Activated CD8-positive, alpha-beta memory T cell treated with anti-CD3 and anti-CD28 coated beads, Interleukin-2, amount 50 U/mL, for 48 hours (primary cell): ENCODE measurements around the gene ONECUT2.
"Not testable (repeated sequence)": the region's sequence is repeated elsewhere in the genome, so short reads cannot be mapped to it uniquely, and the experiment has no call there.

Experiments
- DNase-seq: peaks from one replicate; pipeline ENCODE4 v3.0.0-alpha.2; 2020

Gene ONECUT2

DNA sequence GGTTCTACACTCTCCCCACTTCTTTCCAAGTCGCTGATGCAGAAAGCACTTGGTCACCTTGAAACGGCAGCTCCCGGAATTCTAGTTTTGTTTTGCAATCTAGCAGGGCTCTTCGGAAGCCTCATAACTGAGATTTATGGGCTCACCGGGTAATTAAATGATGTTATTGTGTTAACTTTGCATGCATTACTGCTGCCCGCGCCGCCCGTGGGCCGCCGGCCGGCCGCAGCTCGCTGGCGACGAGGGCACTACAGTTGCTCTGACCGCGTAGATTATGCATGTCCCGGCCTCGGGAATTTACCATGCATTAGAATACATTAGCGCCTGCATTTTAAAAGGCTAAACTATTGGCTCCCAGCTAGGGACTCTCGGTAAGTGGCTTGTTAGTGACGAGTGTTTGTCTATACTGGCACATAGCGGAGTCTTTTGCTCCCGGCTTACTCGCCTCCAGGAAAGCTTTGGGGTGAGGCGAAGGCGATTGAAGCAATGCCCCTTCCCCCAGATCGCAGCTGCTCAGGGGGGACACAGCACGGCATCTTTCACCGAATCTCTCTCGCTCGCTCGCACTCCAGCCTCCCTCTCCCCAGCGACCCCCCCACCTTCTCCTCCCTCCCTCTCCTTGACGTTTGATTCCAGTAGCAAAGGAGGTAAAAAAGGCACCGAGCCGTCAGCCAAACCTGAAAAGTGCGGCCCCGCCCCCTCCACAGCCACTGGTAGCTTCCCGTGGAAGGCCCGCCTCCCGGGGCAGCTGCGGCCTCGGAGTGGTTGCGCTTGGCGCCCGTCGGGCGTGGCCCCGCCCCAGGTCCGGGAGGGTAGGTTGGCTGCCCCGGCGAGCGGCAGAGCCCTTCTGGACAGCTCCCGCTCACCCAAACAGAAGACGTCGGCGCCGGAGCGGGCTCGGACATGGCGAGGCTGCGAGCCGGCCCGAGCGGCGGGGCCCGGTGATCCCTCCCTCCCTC lies at the start of gene ONECUT2:
TSS of gene ONECUT2 (plus strand) at position 839 of the 959 bp plus-strand sequence. CDS start 343 bp downstream, outside the sequence.
- peak; percentile 83 for DNase-seq

DNA sequence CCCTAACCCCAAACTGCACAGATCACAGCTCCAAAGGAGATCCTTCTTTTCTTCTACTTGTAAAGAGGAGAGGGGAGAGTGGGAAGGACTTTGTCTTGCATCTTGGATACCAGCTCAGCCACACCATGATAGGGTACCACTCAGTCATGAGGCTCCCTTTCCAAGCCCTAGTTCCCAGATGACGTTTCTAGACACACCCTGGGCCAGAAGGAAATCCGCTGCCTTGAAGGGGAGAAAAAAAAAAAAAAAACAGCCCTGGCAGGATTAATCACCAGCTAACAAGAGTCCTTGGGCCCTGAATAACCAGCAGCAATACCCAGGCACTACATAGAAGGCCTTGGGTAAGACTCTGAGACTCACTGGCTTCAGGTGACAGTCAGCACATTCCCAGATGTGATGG lies 45.9 kb upstream of the ONECUT2 start:
- DNase-seq: no peak

DNA sequence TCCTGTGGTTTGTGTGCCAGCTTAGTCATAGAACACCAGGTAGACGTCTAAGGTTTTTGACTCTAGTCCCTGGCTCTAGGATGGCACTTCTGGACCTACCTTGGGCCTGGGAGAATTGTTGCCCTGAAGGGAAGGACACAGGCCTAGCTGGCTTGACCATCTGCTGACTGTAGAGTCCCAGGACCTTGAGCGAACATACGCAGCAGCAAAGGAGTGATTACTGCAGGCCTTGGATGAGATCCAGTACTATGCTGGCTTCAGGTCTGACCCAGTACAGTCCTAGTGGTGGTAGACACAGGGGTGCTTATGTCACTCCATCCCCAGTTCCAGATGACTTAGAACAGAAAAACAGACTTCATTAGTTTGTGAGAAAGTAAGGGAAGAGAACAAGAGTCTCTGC lies 45.1 kb upstream of the ONECUT2 start:
- DNase-seq: no peak

DNA sequence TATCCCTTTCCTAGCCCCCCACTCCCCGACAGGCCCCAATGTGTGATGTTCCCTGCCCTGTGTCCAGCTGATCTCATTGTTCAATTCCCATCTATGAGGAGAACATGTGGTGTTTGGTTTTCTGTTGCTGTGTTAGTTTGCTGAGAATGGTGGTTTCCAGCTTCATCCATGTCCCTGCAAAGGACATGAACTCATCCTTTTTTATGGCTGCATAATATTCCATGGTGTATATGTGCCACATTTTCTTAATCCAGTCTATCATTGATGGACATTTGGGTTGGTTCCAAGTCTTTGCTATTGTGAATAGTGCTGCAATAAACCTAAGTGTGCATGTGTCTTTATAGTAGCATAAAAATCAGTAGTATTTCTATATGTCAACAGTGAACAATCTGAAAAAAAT lies 40.4 kb upstream of the ONECUT2 start:
- not testable (repeated sequence) for DNase-seq

DNA sequence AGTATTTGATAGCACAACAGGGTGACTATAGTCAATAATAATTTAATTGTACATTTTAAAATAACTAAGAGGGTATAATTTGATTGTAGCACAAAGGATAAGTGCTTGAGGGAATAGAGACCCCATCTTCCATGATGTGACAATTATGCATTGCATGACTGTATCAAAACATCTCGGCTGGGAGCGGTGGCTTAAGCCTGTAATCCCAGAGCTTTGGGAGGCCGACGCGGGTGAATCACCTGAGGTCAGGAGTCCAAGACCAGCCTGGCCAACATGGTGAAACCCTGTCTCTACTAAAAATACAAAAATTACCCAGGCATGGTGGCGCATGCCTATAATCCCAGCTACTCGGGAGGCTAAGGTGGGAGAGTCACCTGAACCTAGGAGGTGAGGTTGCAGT lies 38.3 kb upstream of the ONECUT2 start:
- not testable (repeated sequence) for DNase-seq

DNA sequence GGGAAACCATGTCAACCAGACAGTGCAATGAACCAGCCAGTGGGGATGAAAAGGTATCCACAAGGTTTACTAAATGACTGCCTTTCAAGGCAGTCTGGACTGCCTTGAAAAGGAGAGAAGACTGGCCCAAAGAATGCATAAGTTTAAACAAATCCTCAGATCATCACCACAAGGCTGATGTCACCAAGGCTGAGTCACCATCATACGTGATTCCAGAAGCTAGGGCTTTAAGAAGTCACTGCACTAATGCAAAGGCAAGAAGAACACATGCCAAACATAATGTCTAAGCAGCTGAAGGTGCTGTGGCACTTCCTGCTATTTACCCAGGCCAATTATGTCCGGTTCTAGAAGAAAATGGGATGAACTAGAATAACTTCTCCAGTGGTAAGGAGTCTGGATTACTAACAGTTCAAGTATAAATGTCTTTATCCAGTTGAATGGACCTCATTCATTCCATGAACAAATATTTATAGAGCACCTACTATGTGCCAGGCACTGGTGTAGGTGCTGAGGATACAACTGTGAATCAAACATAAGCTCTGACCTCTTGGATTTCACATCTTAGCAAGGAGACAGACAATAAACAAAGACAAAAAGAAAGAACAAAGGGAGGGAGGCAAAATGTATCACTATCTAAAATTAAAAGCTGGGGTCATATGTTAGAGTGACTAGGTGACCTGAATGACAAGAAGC lies 37.6 kb upstream of the ONECUT2 start:
- DNase-seq: no peak

DNA sequence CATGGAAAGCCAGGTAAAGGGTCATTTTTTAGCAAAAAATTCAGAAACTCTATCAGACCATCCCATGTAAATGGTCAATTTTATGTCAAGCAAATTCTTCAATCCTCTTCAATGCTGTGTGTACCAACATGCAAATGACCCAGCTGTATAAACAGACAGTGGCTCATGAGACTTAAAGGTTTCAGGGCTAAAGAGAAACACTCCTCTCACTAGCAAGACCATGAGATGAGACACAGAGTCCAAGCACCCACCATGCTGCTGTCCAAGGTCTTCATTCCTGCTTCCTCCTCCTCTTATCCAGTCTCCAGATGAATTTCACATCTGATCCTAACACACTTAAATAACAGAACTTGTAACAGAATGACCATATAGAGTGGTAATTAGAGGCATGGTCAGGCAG lies 30.8 kb upstream of the ONECUT2 start:
- DNase-seq: no peak

DNA sequence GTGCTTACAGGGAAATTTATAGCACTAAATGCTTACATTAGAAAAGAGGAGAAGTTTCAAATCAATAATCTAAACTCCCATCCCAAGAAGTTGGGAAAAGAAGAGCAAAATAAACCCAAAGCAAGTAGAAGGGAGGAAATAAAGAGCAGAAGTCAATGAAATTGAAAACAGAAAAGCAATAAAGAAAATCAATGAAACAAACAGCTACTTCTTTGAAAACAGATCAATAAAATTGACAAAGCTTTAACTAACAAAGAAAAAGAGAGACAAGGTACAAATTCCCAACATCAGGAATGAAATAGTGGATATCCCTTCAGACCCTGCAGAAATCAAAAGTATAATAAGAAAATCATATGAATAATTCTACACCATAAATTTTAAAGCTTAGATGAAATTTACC lies 25.5 kb upstream of the ONECUT2 start:
- no peak for DNase-seq

DNA sequence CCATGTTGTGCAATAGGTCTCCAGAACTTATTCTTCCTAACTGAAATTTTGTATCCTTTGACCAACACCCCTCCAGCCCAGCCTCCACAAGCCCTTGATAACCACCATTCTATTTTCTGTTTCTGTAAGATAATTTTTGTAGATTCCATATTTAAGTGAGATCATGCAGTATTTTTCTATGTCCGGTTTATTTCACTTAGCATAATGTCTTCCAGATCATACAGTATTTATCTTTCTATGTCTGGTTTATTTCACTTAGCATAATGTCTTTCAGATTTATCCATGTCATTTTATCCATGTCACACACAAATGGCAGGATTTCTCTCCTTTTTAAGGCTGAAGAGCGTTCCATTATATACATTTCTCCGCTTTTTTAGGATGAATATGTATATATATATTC lies 24.4 kb upstream of the ONECUT2 start:
- DNase-seq: no peak

DNA sequence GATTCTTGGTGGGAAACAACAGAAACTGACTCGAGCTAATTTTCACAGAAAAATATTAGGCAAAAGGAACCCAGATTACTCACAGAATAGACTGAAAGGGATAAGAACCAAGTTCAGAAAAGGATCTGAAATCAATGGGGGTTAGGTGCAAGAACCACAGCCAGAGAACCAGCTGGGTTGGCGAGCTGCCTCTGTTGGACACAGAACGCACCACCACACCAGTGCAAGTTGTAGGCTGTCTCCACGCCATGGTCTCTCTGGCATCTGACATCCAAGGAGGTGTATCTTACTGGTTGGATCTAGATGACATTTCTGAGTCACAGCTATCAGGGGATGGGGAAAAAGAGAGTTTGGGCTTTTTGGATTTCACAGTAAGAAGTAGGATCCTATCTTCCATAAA lies 18.6 kb upstream of the ONECUT2 start:
- no peak for DNase-seq

DNA sequence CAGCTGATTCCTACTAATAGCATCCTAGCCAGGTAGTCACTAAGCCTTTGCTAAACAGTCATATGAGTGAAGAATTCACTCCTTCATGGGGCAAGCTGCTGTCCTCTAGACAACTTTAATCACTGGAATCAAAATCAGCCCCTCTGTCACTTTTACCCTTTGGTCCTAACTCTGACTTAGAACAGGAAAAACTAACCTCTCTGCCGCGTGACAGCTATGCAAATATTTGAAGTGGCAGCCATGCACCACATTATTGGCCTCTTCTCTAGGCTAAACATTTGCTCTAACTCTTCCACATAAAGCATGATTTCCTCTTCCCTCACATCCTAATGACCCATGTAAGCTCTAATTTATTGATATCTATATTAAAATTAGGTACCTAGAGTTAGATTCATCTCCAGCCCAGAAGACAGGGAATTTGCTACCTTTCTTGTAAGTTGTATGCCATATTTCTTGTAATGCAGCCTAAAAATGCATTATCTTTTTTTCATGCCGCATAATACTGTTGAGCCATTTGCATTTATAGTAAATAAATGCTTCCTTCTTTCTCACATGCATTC lies 12.8 kb upstream of the ONECUT2 start:
- DNase-seq: no peak

DNA sequence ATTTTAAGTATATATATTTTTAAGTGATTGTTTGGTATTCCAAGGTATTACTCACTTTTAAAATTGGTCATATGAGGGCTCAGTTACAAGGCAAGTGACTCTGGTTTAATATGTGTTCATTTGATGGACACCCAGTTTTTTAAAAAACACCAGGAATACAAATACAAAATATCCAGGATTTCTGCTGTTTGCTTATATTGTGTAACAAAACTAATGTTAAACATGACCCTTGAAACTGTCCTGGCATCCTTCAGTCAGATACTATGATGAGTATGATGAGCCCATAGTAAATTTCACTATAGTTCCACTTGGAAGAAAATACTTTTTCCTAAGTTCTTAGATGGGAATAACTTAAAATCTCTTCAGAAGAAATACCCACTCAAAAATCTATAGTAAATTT lies 11.4 kb upstream of the ONECUT2 start:
- DNase-seq: no peak

DNA sequence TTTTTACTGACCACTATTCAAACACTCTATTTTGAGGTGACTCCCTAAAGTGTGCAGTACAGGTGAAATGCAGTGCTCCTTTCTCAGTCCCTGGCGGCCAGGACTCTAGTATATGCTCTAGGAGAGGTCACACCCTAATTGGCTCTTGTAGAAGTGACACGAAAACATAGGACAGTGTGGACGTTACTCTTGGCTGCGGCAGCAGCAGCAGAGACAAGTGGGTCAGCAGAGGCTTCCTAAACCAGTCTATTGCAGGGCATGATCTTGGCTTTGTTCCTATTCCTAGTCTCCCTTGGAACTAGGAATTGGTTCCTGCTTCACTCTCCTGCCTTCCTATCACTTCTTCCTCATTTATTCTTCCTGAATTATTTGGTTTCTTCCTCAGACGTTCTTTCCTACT lies 10.1 kb upstream of the ONECUT2 start:
- DNase-seq: no peak

DNA sequence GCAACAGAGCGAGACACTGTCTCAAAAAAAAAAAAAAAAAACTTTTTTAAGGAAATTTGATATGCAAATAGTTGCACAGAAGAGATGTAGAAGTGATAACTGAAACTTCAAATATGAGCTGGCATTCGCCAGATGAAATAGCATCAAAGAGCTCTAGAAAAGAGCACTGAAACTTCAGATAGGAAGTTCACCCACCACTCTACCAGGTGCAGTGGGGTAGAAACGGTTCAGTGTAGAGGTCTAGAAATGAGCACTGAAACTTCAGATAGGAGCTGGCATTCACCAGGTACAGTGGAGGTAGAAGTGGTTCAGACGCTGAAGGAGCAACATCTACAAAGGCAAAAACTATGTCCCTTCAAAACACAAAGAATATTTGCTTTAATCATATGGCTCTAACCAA lies 9.0 kb upstream of the ONECUT2 start:
- DNase-seq: no peak

DNA sequence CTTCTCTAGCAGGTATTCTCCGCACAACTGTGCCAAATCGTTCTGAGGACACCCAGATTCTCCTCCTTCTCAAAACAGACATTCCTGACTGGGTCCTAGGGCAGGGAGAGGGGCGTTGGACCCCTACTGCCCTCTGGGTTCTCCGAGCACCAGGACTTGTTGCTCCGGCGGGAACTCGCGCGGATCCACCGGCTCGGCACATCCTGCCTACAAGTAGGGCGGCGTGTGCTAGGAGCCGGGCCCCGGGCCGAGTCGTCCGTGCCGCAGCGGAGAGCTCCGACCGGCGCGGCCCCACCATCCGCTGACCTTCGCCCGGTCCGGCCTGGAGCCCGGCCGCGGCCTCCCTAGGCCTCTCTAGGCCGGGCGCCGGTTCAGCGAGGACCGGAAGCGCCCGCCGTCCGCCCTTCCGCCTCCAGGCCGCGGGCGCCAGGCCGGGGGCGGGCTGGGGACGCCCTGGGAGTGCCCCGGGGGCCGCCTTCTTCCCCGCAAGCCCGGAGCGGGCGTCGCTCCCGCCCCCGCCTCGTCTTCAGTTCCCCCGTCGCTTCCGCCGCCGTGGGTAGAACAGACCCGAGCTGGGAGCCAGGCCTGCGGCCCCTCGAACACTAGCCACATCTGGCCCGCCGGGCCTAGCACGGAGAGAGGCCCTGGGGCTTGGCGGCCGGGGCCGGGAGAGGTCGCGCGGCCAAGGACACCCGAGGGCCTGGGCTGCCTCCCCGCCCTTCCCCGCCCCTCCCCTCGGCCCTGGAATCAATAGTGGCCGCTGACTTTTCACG lies 7.6 kb upstream of the ONECUT2 start:
- no peak for DNase-seq

DNA sequence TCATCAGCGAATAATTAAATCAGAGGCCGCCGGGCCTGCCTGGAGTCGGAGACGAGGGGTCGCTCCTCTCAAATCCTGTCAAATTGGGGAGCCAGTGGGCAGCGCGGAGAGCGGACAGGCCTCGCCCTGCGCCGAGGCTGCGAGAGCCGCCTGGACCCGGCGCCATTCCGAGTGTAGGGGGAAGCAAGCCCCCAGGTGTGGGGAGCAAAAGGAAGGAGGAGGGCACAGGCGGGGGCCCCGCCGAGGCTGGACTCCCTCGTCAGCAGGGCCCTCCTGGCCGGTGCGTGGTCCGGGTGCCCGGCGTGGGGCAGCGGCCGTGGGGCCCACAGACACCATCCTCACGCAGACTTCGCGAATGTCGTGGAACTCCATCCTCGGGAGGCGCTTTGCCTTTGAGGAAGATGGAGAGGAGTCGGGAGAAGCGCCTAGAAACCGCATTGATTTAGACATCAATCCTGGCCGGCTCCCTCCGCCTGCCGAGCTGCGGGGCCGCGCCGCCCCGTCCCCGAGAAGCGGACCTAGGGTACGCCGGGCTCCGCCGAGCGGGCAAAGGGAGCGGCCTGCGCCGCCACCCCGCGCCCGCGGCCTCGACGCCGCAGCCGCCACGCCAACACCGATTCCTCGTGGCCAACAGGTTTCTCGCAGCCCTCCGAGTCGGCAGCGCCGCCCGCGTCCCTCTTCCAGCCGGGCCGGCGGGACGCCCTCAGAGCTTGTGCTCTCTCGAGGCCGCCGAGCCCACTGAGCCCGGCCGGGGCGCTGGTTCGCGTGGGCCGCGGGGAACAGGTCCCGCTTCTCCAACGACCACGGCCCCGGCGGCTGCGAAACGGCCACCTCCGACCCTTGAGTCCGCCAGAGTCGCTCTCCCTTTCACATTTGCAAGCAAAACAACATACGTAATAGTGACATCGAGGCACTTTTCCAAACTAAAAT lies 6.7 kb upstream of the ONECUT2 start:
- DNase-seq: no peak

DNA sequence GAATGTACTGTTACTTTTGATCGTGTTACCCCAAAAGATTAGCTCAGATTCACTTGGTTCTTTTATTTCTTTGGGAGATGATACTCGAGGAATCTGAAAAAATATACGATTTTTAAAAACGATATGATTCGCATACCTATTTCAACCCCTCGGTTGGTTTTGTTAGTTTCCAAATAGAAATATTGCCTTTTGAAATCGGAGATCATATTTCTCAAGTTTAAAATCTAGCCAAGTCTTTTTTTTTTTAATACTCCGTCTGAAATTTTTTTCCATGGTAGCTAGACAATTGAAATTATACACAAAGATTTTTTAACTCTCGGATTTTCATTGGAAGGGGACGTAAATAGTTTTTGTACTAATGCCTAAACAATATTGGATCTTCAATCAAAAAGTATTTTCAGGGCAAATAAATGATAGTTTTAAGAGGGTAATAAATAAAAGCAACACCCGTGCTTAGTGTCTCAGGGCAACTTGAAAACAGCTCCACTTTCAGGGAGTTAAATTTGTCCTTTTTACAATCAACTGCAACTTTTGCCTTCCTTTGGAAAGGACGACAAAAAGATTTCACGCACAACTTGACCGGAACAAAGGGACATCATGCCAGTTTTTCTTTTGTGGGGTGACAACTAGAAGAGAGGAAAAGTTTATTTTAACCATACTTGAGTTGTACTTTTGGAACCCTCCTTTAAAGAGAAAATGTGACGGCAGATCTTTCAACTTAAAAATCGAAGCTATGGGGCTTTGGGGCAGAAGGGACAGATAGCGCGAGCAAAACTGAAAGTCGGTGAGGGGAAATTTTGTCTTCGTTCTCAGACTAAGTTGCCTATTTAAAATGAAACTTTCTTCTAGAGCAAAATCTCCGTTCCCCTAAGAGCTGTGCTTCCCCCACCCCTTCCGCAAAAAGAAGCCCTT lies 5.8 kb upstream of the ONECUT2 start:
- no peak for DNase-seq

DNA sequence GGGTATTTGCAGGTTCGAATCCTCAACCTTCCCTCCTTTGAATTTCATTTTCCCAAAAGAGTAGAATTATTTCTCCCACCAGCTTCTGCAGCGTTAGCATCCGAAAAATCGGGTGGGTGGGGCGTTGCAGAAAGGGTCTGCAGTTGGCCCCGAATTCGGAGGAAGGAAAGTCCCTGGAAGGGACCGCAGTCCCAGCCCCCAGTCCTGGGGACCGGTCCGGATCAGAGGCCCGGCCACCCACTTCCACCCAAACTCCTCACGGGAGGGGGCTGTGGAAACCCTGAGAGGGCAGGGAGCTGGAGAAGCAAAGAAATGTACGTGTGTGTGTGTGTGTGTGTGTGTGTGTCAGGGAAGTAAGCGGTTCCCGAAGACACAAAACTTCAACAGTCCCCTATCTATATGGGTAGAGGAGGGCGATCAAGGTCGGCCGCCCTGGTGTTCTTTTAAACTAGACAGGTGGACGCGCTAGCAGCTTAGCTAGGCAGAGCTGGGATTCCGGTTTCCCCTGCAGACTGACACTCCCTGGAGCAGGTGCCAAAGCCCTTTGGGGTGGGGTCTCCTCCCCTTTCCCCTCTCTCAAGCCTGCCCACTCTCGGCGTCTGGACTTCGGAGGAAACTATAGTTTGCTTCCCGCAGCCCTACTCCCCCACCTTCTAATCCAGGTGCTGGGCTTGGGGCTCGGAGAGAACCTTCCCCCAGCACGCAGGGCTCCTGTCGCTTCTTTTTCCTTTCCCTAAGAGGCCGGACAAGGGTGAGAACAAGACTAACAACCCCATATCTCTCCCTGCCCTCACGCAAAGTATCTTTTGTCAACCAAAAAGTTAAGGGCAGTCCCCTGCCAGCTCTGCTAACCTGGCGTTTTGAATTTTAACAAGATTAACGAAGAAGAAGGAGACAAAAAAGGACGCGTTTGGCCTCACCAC lies 4.8 kb upstream of the ONECUT2 start:
- DNase-seq: no peak

DNA sequence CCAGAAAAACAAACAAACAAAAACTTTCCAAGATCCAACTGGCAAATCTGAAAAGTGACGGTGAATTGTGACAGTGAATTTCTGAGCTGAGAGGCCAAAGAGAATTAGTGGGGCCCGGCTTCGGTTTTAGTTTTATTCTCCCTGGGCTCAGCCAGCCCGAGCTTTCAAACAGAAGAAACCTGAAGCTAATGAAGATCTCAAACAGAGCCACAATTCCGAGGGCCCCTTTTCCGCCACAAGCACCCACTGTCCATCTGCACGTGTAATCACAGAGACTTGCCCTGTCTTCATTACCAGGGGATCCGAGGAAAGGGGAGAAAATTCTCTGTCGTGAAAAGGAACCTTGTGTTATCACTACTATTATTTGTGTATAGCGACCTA lies 4.2 kb upstream of the ONECUT2 start:
- no peak for DNase-seq
